ENCODE results near the gene SURF2. TPM values are rescaled to one million over a fixed set of nuclear protein-coding genes. Genes with fewer than 3 reads are reported as not detected.
"Not testable (repeated sequence)": the region's sequence is repeated elsewhere in the genome, so short reads cannot be mapped to it uniquely, and the experiment has no call there.

The SURF2 gene
- total RNA-seq, 1 experiment from 2014 or later, result 103 TPM

DNA sequence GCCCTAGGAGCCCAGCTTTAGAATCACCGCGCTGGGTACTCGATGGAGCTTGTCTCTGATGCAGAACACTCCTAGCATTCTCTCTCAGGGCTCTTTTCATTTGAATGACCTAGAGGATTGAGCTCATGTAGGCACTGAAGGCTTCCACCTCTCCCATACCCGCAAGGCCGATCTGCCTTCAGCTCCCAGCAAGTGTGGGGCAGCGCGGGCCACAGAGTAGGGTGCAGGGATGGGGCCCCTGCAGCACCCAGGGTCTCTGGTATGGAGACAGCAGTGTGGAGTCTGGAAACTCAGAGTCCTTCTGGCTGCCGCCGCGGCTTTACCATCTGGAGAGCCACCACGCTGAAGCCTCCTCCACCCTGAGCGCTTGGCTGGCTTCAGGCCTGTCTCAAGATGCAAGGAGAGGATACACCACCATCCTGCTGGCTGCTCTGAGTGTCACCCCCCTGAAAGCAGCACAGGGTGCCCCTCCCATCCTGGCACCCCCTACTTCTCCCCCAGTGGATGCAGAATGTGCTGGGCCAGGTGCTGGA lies 32.7 kb downstream of the SURF2 start:
- Histone ChIP-seq H3K36me3 (ENCODE audit: low read depth, low read length) (no peaks in the 10 kb centered on the region), H3K27me3 (ENCODE audit: low read length) (no peaks in the 10 kb centered on the region), H3F3A (ENCODE audit: low read length, unreplicated experiment) (no peaks in the 10 kb centered on the region), H3K9ac (ENCODE audit: low read length) (no peak overlapping the region), H3K4me1 (ENCODE audit: insufficient read depth, low read length) (no peaks in the 10 kb centered on the region), H3K9me2 (replicated peaks; ENCODE audit: low read length) (no peaks in the 10 kb centered on the region), H3K27ac (ENCODE audit: low read length) (no peak overlapping the region), H4K20me1 (ENCODE audit: low read length) (no peaks in the 10 kb centered on the region), H2AFZ (ENCODE audit: low read length) (no peak overlapping the region), H3K79me2 (ENCODE audit: low read length) (no peaks in the 10 kb centered on the region), H3K4me2 (ENCODE audit: low read length) (no peak overlapping the region), H3K9me3 (ENCODE audit: low read length) (no peaks in the 10 kb centered on the region), H3K4me3 (ENCODE audit: low read length) (no peak overlapping the region)
- CTCF ChIA-PET, result no interaction called here
- intact Hi-C loops (cut with micrococcal nuclease), result no loop called here
- ATAC-seq, result no peak
- no peak for DNase-seq
- BruUV-seq (replicated peaks), result no TSS peak
- POLR2A ChIA-PET (ENCODE audit: unreplicated experiment), result no interaction called here
- TF ChIP-seq EZH2 (IDR thresholded peaks at IDR 0.05; ENCODE audit: low read length, unreplicated experiment) (no peak), EZH2phosphoT487 (IDR thresholded peaks at IDR 0.05; ENCODE audit: borderline replicate concordance, low read length) (no peak)
- TF ChIP-seq, protein P1, sequence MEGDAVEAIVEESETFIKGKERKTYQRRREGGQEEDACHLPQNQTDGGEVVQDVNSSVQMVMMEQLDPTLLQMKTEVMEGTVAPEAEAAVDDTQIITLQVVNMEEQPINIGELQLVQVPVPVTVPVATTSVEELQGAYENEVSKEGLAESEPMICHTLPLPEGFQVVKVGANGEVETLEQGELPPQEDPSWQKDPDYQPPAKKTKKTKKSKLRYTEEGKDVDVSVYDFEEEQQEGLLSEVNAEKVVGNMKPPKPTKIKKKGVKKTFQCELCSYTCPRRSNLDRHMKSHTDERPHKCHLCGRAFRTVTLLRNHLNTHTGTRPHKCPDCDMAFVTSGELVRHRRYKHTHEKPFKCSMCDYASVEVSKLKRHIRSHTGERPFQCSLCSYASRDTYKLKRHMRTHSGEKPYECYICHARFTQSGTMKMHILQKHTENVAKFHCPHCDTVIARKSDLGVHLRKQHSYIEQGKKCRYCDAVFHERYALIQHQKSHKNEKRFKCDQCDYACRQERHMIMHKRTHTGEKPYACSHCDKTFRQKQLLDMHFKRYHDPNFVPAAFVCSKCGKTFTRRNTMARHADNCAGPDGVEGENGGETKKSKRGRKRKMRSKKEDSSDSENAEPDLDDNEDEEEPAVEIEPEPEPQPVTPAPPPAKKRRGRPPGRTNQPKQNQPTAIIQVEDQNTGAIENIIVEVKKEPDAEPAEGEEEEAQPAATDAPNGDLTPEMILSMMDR (conservative IDR thresholded peaks at IDR 0.05; ENCODE audit: low read depth, low read length), result no peak

DNA sequence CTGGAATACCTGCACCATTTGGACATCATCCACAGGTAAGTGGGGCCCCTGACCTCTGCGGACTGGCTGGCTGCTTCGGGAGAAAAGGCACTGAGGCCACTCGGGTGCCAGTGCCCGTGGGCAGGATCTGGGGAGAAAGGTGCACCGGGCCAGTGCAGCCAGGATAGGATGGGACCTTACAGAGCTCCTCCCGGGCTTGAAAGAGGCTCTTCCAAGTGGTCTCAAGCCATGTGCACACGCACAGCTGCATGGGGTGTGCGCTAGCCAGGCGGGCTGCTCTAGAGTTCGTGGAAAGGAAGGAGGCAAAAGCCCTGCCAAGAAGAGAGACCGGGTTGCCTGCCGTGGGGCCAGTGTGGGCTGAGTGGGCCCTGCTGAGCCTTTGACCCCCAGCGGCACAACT lies 33.2 kb downstream of the SURF2 start:
- H3K9me3 ChIP-seq (ENCODE audit: low read length), result no peaks in the 10 kb centered on the region
- H2AFZ ChIP-seq (ENCODE audit: low read length), result no peak overlapping the region
- TF ChIP-seq EZH2phosphoT487 (IDR thresholded peaks at IDR 0.05; ENCODE audit: borderline replicate concordance, low read length) (no peak), EZH2 (IDR thresholded peaks at IDR 0.05; ENCODE audit: low read length, unreplicated experiment) (no peak)
- TF ChIP-seq, protein P1 (conservative IDR thresholded peaks at IDR 0.05; ENCODE audit: low read depth, low read length), result no peak
- no peaks in the 10 kb centered on the region for H3K9me2 ChIP-seq (replicated peaks; ENCODE audit: low read length)
- H3K4me3 ChIP-seq (ENCODE audit: low read length), result no peak overlapping the region
- no peak for DNase-seq
- ATAC-seq, result no peak
- no peak overlapping the region for H3K4me2 ChIP-seq (ENCODE audit: low read length)
- H3K4me1 ChIP-seq (ENCODE audit: insufficient read depth, low read length), result no peaks in the 10 kb centered on the region
- CTCF ChIA-PET, result no interaction called here
- no peaks in the 10 kb centered on the region for H3K79me2 ChIP-seq (ENCODE audit: low read length)
- POLR2A ChIA-PET (ENCODE audit: unreplicated experiment), result no interaction called here
- no peaks in the 10 kb centered on the region for H3F3A ChIP-seq (ENCODE audit: low read length, unreplicated experiment)
- intact Hi-C loops (cut with micrococcal nuclease), result no loop called here
- BruUV-seq (replicated peaks), result no TSS peak
- no peaks in the 10 kb centered on the region for H3K36me3 ChIP-seq (ENCODE audit: low read depth, low read length)
- H4K20me1 ChIP-seq (ENCODE audit: low read length), result no peaks in the 10 kb centered on the region
- H3K27me3 ChIP-seq (ENCODE audit: low read length), result no peaks in the 10 kb centered on the region
- no peak overlapping the region for H3K27ac ChIP-seq (ENCODE audit: low read length)
- H3K9ac ChIP-seq (ENCODE audit: low read length), result no peak overlapping the region

DNA sequence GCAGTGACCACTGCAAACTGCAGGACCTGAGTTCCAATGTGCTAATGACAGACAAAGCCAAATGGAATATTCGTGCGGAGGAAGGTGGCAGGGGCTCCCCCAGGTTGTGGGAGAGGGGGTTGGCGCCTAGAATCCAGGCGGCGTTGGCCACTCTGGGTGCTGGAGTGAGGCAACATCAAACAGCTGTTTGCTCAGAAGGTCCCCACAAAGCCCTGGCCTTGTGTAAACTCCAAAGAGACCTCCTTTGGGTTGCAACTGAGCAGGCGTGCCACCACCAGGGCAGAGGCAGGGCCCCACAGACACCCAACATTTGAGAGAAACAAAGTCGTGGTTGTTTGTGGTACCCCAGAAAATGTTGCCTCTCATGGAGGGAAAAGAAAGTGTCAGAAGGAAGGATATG lies 34.4 kb downstream of the SURF2 start:
- intact Hi-C loops (cut with micrococcal nuclease), result no loop called here
- BruUV-seq (replicated peaks), result no TSS peak
- Histone ChIP-seq H3K4me3 (ENCODE audit: low read length) (no peak overlapping the region), H3K9me3 (ENCODE audit: low read length) (no peaks in the 10 kb centered on the region), H3K9ac (ENCODE audit: low read length) (no peak overlapping the region), H2AFZ (ENCODE audit: low read length) (no peak overlapping the region), H3K36me3 (ENCODE audit: low read depth, low read length) (no peaks in the 10 kb centered on the region), H3K27me3 (ENCODE audit: low read length) (no peaks in the 10 kb centered on the region), H3K4me1 (ENCODE audit: insufficient read depth, low read length) (no peaks in the 10 kb centered on the region), H3F3A (ENCODE audit: low read length, unreplicated experiment) (no peaks in the 10 kb centered on the region), H3K9me2 (replicated peaks; ENCODE audit: low read length) (no peaks in the 10 kb centered on the region), H3K4me2 (ENCODE audit: low read length) (no peak overlapping the region), H3K79me2 (ENCODE audit: low read length) (no peaks in the 10 kb centered on the region), H4K20me1 (ENCODE audit: low read length) (no peaks in the 10 kb centered on the region), H3K27ac (ENCODE audit: low read length) (no peak overlapping the region)
- ATAC-seq (no peak), DNase-seq (no peak)
- no peak for TF ChIP-seq EZH2 (IDR thresholded peaks at IDR 0.05; ENCODE audit: low read length, unreplicated experiment)
- no peak for TF ChIP-seq EZH2phosphoT487 (IDR thresholded peaks at IDR 0.05; ENCODE audit: borderline replicate concordance, low read length)
- TF ChIP-seq, protein P1 (conservative IDR thresholded peaks at IDR 0.05; ENCODE audit: low read depth, low read length), result no peak
- POLR2A ChIA-PET (ENCODE audit: unreplicated experiment), result no interaction called here
- CTCF ChIA-PET, result no interaction called here

DNA sequence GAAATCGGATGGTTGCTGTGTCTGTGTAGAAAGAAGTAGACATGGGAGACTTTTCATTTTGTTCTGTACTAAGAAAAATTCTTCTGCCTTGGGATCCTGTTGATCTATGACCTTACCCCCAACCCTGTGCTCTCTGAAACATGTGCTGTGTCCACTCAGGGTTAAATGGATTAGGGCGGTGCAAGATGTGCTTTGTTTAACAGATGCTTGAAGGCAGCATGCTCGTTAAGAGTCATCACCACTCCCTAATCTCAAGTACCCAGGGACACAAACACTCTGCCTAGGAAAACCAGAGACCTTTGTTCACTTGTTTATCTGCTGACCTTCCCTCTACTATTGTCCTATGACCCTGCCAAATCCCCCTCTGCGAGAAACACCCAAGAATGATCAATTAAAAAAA lies 35.1 kb downstream of the SURF2 start:
- H3K27me3 ChIP-seq (ENCODE audit: low read length); H3K36me3 ChIP-seq (ENCODE audit: low read depth, low read length); H2AFZ ChIP-seq (ENCODE audit: low read length); H3K4me1 ChIP-seq (ENCODE audit: insufficient read depth, low read length); DNase-seq; H3F3A ChIP-seq (ENCODE audit: low read length, unreplicated experiment); H4K20me1 ChIP-seq (ENCODE audit: low read length); POLR2A ChIA-PET (ENCODE audit: unreplicated experiment); BruUV-seq (replicated peaks); H3K9ac ChIP-seq (ENCODE audit: low read length); H3K27ac ChIP-seq (ENCODE audit: low read length); H3K4me3 ChIP-seq (ENCODE audit: low read length); CTCF ChIA-PET; H3K9me3 ChIP-seq (ENCODE audit: low read length); H3K9me2 ChIP-seq (replicated peaks; ENCODE audit: low read length); ATAC-seq; H3K79me2 ChIP-seq (ENCODE audit: low read length); H3K4me2 ChIP-seq (ENCODE audit: low read length); intact Hi-C loops (cut with micrococcal nuclease): not testable (repeated sequence)
